Astrocyte (in vitro differentiated cells and primary cell): ENCODE data around the gene CLMN. TPM values are rescaled to one million over a fixed set of nuclear protein-coding genes. Genes with fewer than 3 reads are reported as not detected.
A peak's percentile ranks its signal among the peaks of the same experiment; 100 is the strongest.

Experiments used
- DNase-seq: peaks from one replicate; pipeline ENCODE4 v3.0.0-alpha.2; 2010; ENCODE audit warnings: low read depth
- FAIRE-seq: peaks from 2 replicates; lab custom pipeline; 2011; peaks lifted over from hg19 to GRCh38; lab: Jason Lieb, UNC
- H2AFZ ChIP-seq: 2 replicates; pipeline ENCODE4 v1.6.0; 2012; ENCODE audit warnings: low read depth, low read length, inconsistent platforms
- H3K27ac ChIP-seq: 2 replicates; pipeline ENCODE4 v1.5.1; 2011; ENCODE audit warnings: low read depth, low read length, inconsistent platforms
- H3K27me3 ChIP-seq: 2 replicates; pipeline ENCODE4 v1.6.0; 2011; ENCODE audit warnings: low read length, inconsistent platforms; ENCODE audit not compliant: insufficient read depth
- H3K36me3 ChIP-seq: 2 replicates; pipeline ENCODE4 v1.5.1; 2011; ENCODE audit warnings: low read length, inconsistent platforms; ENCODE audit not compliant: insufficient read depth
- H3K4me1 ChIP-seq: 2 replicates; pipeline ENCODE4 v1.5.1; 2011; ENCODE audit warnings: low read length, inconsistent platforms; ENCODE audit not compliant: insufficient read depth
- H3K4me2 ChIP-seq: 2 replicates; pipeline ENCODE4 v1.6.0; 2012; ENCODE audit warnings: low read length, inconsistent platforms
- H3K4me3 ChIP-seq: 2 replicates; pipeline ENCODE4 v1.5.1; 2011; ENCODE audit warnings: low read depth, mild to moderate bottlenecking, low read length, inconsistent platforms; ENCODE audit not compliant: insufficient read depth
- H3K79me2 ChIP-seq: 2 replicates; pipeline ENCODE4 v1.6.0; 2012; ENCODE audit warnings: mild to moderate bottlenecking, low read length, inconsistent platforms; ENCODE audit not compliant: insufficient read depth
- H3K9ac ChIP-seq: 2 replicates; pipeline ENCODE4 v1.6.0; 2012; ENCODE audit warnings: mild to moderate bottlenecking, low read length, inconsistent platforms
- H3K9me3 ChIP-seq: 2 replicates; pipeline ENCODE4 v1.5.1; 2012; ENCODE audit warnings: low read depth, mild to moderate bottlenecking, low read length, inconsistent platforms; ENCODE audit not compliant: insufficient read depth
- H4K20me1 ChIP-seq: 2 replicates; pipeline ENCODE4 v1.6.0; 2012; ENCODE audit warnings: low read length, inconsistent platforms; ENCODE audit not compliant: insufficient read depth
- H3K27ac Mint-ChIP-seq: one replicate; pipeline ENCODE4 v1.8.0; 2021; ENCODE audit warnings: mild to moderate bottlenecking, mixed read lengths; ENCODE audit not compliant: unreplicated experiment
- H3K27me3 Mint-ChIP-seq: one replicate; pipeline ENCODE4 v1.8.0; 2021; ENCODE audit warnings: low read depth, mixed read lengths; ENCODE audit not compliant: unreplicated experiment
- H3K36me3 Mint-ChIP-seq: one replicate; pipeline ENCODE4 v1.8.0; 2021; ENCODE audit warnings: low read depth, mixed read lengths; ENCODE audit not compliant: unreplicated experiment
- H3K4me1 Mint-ChIP-seq: one replicate; pipeline ENCODE4 v1.8.0; 2021; ENCODE audit warnings: low read depth, mixed read lengths; ENCODE audit not compliant: unreplicated experiment
- H3K4me3 Mint-ChIP-seq: one replicate; pipeline ENCODE4 v1.8.0; 2021; ENCODE audit warnings: mild to moderate bottlenecking, moderate library complexity, mixed read lengths; ENCODE audit not compliant: unreplicated experiment
- H3K9me3 Mint-ChIP-seq: one replicate; pipeline ENCODE4 v1.8.0; 2021; ENCODE audit warnings: mild to moderate bottlenecking, mixed read lengths; ENCODE audit not compliant: unreplicated experiment
- EZH2 ChIP-seq: IDR thresholded peaks from 2 replicates; pipeline ENCODE4 v1.6.1; 2012; ENCODE audit warnings: mild to moderate bottlenecking, low read length, inconsistent platforms; ENCODE audit not compliant: insufficient read depth
- total RNA-seq: library from RNA; stranded (reverse); gene quantifications from 2 replicates; pipeline ENCODE4 v1.2.1, GENCODE V29; 2021
- TF ChIP-seq, protein P1 (sequence below): IDR thresholded peaks from 2 replicates; pipeline ENCODE4 v1.5.1; 2011; ENCODE audit warnings: low read depth, mild to moderate bottlenecking, inconsistent platforms, low read length, moderate library complexity; ENCODE audit not compliant: insufficient read depth

The CLMN gene
- total RNA-seq, 1 donor from 2014 or later, result 14.0 TPM

DNA sequence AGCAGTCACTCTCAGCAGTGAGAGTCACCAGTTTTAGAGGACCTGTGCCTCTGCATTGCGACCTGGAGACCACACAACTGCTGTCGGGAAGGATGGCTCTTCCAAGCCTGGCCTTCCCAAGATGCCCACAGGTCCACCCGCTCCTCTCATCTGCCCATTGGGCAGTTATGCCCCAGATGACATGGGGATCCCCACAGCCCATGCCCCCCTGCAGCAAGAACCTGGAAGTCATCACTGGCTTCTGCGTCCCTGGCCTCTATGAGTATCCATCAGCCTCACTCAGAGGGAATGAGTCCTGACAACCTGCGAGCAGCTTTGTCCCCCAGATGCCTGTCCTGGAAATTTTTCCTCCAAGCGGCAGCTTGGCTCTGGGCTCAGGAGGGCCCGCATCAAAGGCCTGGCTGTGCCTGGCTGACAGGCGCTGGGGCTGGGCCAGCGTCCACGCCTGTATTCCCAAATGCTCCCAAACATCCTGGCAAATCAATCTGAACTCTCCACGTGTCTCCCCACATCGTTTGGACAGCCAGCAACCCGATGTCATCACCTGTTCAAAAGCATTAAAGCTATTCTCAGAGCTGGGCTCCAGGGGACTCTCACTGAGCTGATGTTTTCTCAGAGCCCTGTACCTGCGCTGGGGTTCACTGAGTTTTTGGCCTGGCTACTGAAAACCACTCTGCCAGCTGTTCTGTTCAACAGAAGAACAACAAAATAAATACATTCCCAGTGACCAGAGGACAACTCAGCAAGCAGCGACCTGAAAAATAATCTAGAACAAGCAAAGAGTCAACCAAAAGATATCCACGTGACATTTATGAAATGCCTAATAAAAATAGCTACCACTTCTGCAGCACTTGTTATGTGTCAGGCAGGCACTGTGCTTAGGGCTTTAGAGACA, 57.8 kb downstream of the CLMN start:
- Histone ChIP-seq H2AFZ (no peak overlapping the region), H3K27me3 (no peaks in the 10 kb centered on the region), H3K9me3 (no peaks in the 10 kb centered on the region), H3K36me3 (no peaks in the 10 kb centered on the region), H3K4me3 (no peak overlapping the region), H3K4me1 (peaks cover 47% of the 10 kb centered on the region), H3K9ac (no peak overlapping the region), H3K27ac (peak overlapping the region; percentile 67), H4K20me1 (no peaks in the 10 kb centered on the region), H3K79me2 (no peaks in the 10 kb centered on the region), H3K4me2 (peak overlapping the region; percentile 39)
- H3K36me3 Mint-ChIP-seq, result no peaks in the 10 kb centered on the region
- no peak for TF ChIP-seq EZH2
- TF ChIP-seq, protein P1, sequence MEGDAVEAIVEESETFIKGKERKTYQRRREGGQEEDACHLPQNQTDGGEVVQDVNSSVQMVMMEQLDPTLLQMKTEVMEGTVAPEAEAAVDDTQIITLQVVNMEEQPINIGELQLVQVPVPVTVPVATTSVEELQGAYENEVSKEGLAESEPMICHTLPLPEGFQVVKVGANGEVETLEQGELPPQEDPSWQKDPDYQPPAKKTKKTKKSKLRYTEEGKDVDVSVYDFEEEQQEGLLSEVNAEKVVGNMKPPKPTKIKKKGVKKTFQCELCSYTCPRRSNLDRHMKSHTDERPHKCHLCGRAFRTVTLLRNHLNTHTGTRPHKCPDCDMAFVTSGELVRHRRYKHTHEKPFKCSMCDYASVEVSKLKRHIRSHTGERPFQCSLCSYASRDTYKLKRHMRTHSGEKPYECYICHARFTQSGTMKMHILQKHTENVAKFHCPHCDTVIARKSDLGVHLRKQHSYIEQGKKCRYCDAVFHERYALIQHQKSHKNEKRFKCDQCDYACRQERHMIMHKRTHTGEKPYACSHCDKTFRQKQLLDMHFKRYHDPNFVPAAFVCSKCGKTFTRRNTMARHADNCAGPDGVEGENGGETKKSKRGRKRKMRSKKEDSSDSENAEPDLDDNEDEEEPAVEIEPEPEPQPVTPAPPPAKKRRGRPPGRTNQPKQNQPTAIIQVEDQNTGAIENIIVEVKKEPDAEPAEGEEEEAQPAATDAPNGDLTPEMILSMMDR, result no peak
- DNase-seq, result no peak
- H3K27me3 Mint-ChIP-seq, result no peaks in the 10 kb centered on the region
- no peak for FAIRE-seq
- H3K27ac Mint-ChIP-seq, result no peak overlapping the region
- H3K4me1 Mint-ChIP-seq, result peaks cover 29% of the 10 kb centered on the region
- H3K9me3 Mint-ChIP-seq, result peaks cover 3% of the 10 kb centered on the region
- peak overlapping the region; percentile 5 for H3K4me3 Mint-ChIP-seq

DNA sequence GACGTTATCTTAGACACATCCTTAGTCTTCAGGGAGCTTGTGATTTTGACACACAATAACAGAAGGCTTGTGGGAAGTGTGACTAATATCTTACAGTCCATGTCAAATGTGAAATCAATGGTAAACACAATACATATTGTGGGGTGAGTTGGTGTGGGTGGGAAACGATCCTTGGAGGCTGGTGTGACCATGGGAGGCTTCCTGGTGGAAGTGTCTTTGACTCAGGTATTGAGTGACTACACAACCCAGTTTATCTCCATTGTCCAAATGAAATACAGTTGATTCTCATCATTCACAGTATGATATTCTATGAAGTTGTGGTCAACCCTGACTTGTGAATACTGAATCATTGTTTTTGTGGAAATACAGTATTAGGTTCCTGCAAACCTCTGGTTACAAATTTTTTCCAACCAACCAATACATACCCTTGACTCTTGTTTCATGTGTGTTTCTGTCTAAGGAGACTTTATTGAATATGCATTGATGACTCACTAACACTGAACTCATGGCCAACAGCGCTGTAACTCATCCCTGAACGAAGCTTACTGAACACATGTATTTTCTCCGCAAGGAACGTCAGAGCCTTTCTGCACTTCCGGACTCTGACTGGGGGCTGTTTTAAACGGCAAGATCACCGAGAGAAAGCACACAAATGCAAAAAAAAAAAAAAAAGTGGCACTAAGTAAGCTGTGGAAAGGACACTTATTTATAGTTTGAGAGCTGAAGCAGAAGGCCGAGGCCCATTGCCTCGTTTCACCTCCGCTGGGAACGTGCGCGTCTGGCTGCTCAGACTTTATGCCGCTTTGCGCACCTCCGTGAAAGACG, 59.0 kb downstream of the CLMN start:
- Mint-ChIP-seq H3K27ac (peak overlapping the region; percentile 48), H3K27me3 (peaks cover 2% of the 10 kb centered on the region), H3K4me1 (peaks cover 29% of the 10 kb centered on the region), H3K9me3 (no peaks in the 10 kb centered on the region), H3K36me3 (no peaks in the 10 kb centered on the region), H3K4me3 (no peak overlapping the region)
- H3K27ac ChIP-seq, result peak overlapping the region; percentile 67
- H3K4me2 ChIP-seq, result peak overlapping the region; percentile 39
- peak overlapping the region; percentile 12 for H3K9ac ChIP-seq
- H3K79me2 ChIP-seq, result no peaks in the 10 kb centered on the region
- H3K27me3 ChIP-seq, result no peaks in the 10 kb centered on the region
- H3K4me1 ChIP-seq, result peaks cover 48% of the 10 kb centered on the region
- no peak overlapping the region for H3K4me3 ChIP-seq
- TF ChIP-seq, protein P1, result no peak
- TF ChIP-seq EZH2, result no peak
- H3K36me3 ChIP-seq, result no peaks in the 10 kb centered on the region
- FAIRE-seq (no peak), DNase-seq (peak; percentile 88)
- no peaks in the 10 kb centered on the region for H4K20me1 ChIP-seq
- no peak overlapping the region for H2AFZ ChIP-seq
- H3K9me3 ChIP-seq, result no peaks in the 10 kb centered on the region
